Prostate gland (tissue), 2 donors: ENCODE measurements around the gene OR10A2.

Source experiments
- CTCF ChIP-seq, 4 experiments: fragments of 200-600 bp in 2 of 4; fragments of 450-650 bp in 2 of 4; sonication (generic) in 2 of 4; IDR thresholded peaks; 1 replicate in 3 of 4; 2 replicates in 1 of 4; pipeline ENCODE4 v1.5.1; 2016 to 2019; ENCODE audit warnings: antibody characterized with exemption in 4 of 4, mild to moderate bottlenecking in 2 of 4, moderate library complexity in 2 of 4
- POLR2A ChIP-seq: fragments of 450-650 bp; IDR thresholded peaks from one replicate; pipeline ENCODE4 v1.6.1; 2016; ENCODE audit warnings: antibody characterized with exemption, mild to moderate bottlenecking
- POLR2AphosphoS5 ChIP-seq: sonication (generic); formaldehyde crosslinking; IDR thresholded peaks from one replicate; pipeline ENCODE4 v1.6.1; 2017; ENCODE audit warnings: antibody characterized with exemption

- no peak for TF ChIP-seq POLR2A
- TF ChIP-seq CTCF (IDR thresholded peaks at IDR 0.05) = no peak
- TF ChIP-seq POLR2AphosphoS5 = no peak
Measured at GRCh38 chr11:6824136-6824823, 38.6 kb upstream of the OR10A2 start.
